Measurements from ENCODE around the gene DPP10.

Gene DPP10

GRCh38 chr2:115584507-115584906, 1142.1 kb downstream of the DPP10 start:
- no peak for DNase-seq (ENCODE audit: low read depth)
- H3K4me3 ChIP-seq (replicated peaks; ENCODE audit: low read depth, low read length), result no peak overlapping the region
- no peak for TF ChIP-seq CTCF (IDR thresholded peaks at IDR 0.05; ENCODE audit: low read length, missing control alignments)

- DNase-seq (ENCODE audit: low read depth), result no peak
- H3K4me3 ChIP-seq (replicated peaks; ENCODE audit: low read depth, low read length), result no peak overlapping the region
- TF ChIP-seq CTCF (IDR thresholded peaks at IDR 0.05; ENCODE audit: low read length, missing control alignments), result no peak
These were observed 1154.4 kb downstream of the DPP10 start for GRCh38 chr2:115596659-115597375.

- DNase-seq (ENCODE audit: low read depth), result no peak
- no peak for TF ChIP-seq CTCF (IDR thresholded peaks at IDR 0.05; ENCODE audit: low read length, missing control alignments)
- no peak overlapping the region for H3K4me3 ChIP-seq (replicated peaks; ENCODE audit: low read depth, low read length)
These were observed 1160.8 kb downstream of the DPP10 start for GRCh38 chr2:115603285-115603684.

GRCh38 chr2:115606350-115606749, 1163.9 kb downstream of the DPP10 start:
- TF ChIP-seq CTCF (IDR thresholded peaks at IDR 0.05; ENCODE audit: low read length, missing control alignments), result no peak
- no peak for DNase-seq (ENCODE audit: low read depth)
- H3K4me3 ChIP-seq (replicated peaks; ENCODE audit: low read depth, low read length), result no peak overlapping the region

- no peak overlapping the region for H3K4me3 ChIP-seq (replicated peaks; ENCODE audit: low read depth, low read length)
- no peak for TF ChIP-seq CTCF (IDR thresholded peaks at IDR 0.05; ENCODE audit: low read length, missing control alignments)
- DNase-seq (ENCODE audit: low read depth), result no peak
These were observed 1167.5 kb downstream of the DPP10 start for GRCh38 chr2:115609978-115610377.

- TF ChIP-seq CTCF (IDR thresholded peaks at IDR 0.05; ENCODE audit: low read length, missing control alignments), result no peak
- no peak overlapping the region for H3K4me3 ChIP-seq (replicated peaks; ENCODE audit: low read depth, low read length)
- DNase-seq (ENCODE audit: low read depth), result no peak
These were observed 1168.4 kb downstream of the DPP10 start for GRCh38 chr2:115610888-115611287.

- DNase-seq (ENCODE audit: low read depth), result no peak
- H3K4me3 ChIP-seq (replicated peaks; ENCODE audit: low read depth, low read length), result no peak overlapping the region
- no peak for TF ChIP-seq CTCF (IDR thresholded peaks at IDR 0.05; ENCODE audit: low read length, missing control alignments)
These were observed 1181.9 kb downstream of the DPP10 start for GRCh38 chr2:115624332-115624731.
